Panc1 (cell line): ENCODE measurements around the gene LBH. TPM values are rescaled to one million over a fixed set of nuclear protein-coding genes. Genes with fewer than 3 reads are reported as not detected.

Source experiments
- ATAC-seq: fragments of 200-7000 bp; cut with Tn5 transposase; 2 replicates; pipeline ENCODE4 v1.9.1; 2020; ENCODE audit warnings: mild to moderate bottlenecking, moderate library complexity
- BruUV-seq: library from RNA; stranded (reverse); fragments of 400-500 nt; replicated peaks from 2 replicates; lab custom pipeline; 2021; lab: Mats Ljungman, UMichigan
- CTCF ChIA-PET: fragments of 300-600 bp; sonication (Branson Sonifier 250); formaldehyde crosslinking; loops from one replicate; lab custom pipeline; 2022; ENCODE audit warnings: antibody characterized with exemption; lab: Charles Lee
- POLR2A ChIA-PET: fragments of 300-600 bp; sonication (Branson Sonifier 250); formaldehyde crosslinking; loops from one replicate; lab custom pipeline; 2022; ENCODE audit warnings: antibody characterized with exemption; lab: Charles Lee
- DNase-seq: peaks from one replicate; pipeline ENCODE4 v3.0.0-alpha.2; 2010; ENCODE audit warnings: low read depth, low spot score
- H3K27ac ChIP-seq: 2 replicates; pipeline ENCODE4 v1.5.1; 2011; ENCODE audit warnings: mild to moderate bottlenecking, low read length, inconsistent platforms
- H3K27me3 ChIP-seq: fragments of 200-500 bp; sonication (Bioruptor generic); 2 replicates; pipeline ENCODE4 v1.6.0; 2014; ENCODE audit warnings: low read length, inconsistent platforms; ENCODE audit not compliant: control insufficient read depth, insufficient read depth
- H3K36me3 ChIP-seq: fragments of 200-500 bp; sonication (Bioruptor generic); 2 replicates; pipeline ENCODE4 v1.5.1; 2014; ENCODE audit warnings: inconsistent platforms, mild to moderate bottlenecking, low read length, moderate library complexity; ENCODE audit not compliant: control insufficient read depth, insufficient read depth
- H3K4me1 ChIP-seq: 2 replicates; pipeline ENCODE4 v1.5.1; 2011; ENCODE audit warnings: inconsistent platforms, mild to moderate bottlenecking, low read length, moderate library complexity; ENCODE audit not compliant: control insufficient read depth, insufficient read depth
- H3K4me3 ChIP-seq, 2 experiments: 2 replicates each; pipeline ENCODE4 v1.5.1; 2011 to 2012; ENCODE audit warnings: low read depth in 2 of 2, low read length in 2 of 2, mild to moderate bottlenecking in 2 of 2, inconsistent platforms in 1 of 2, moderate library complexity in 1 of 2
- H3K9me3 ChIP-seq: fragments of 200-500 bp; sonication (Bioruptor generic); 2 replicates; pipeline ENCODE4 v1.5.1; 2014; ENCODE audit warnings: low read depth, mild to moderate bottlenecking, inconsistent platforms, low read length, moderate library complexity; ENCODE audit not compliant: control insufficient read depth, insufficient read depth
- CTCF ChIP-seq: fragments of 450-650 bp; IDR thresholded peaks from 2 replicates; pipeline ENCODE4 v1.5.1; 2017; ENCODE audit warnings: mild to moderate bottlenecking
- POLR2AphosphoS5 ChIP-seq: IDR thresholded peaks from 2 replicates; pipeline ENCODE4 v1.6.1; 2012; ENCODE audit warnings: mild to moderate bottlenecking, low read depth, low read length, moderate library complexity
- REST ChIP-seq, 2 experiments: IDR thresholded peaks; 2 replicates each; pipeline ENCODE4 v1.6.1; 2011 to 2012; ENCODE audit warnings: low read depth in 2 of 2, control low read depth in 1 of 2, low read length in 1 of 2, mild to moderate bottlenecking in 1 of 2, moderate library complexity in 1 of 2; ENCODE audit not compliant: insufficient read depth in 1 of 2
- SIN3A ChIP-seq: IDR thresholded peaks from 2 replicates; pipeline ENCODE4 v1.6.1; 2012; ENCODE audit warnings: low read depth, mild to moderate bottlenecking, low read length, moderate library complexity, borderline replicate concordance; ENCODE audit not compliant: insufficient read depth
- TCF7L2 ChIP-seq: IDR thresholded peaks from 2 replicates; pipeline ENCODE4 v1.6.1; 2011; ENCODE audit warnings: mild to moderate bottlenecking, low read depth, low read length, inconsistent platforms
- in situ Hi-C: cut with HindIII; loops from 2 replicates; pipeline ENCODE4 v1.10.0; 2016; ENCODE audit warnings: low sequenced_read_pairs, low pct_unique_long_range_greater_than_20kb
- intact Hi-C: fragments of 100-400 bp; cut with micrococcal nuclease; formaldehyde crosslinking; loops from one replicate; pipeline ENCODE4 v1.10.0; 2022; ENCODE audit not compliant: unreplicated experiment
- total RNA-seq: library from RNA; stranded (reverse); gene quantifications from one replicate; pipeline ENCODE4 v1.2.1, GENCODE V29; 2021; ENCODE audit not compliant: unreplicated experiment

The LBH gene
- total RNA-seq, 1 experiment from 2014 or later = 2.2 TPM

GRCh38 chr2:30185178-30185577 is 46.2 kb upstream of the LBH start:
- ATAC-seq (no peak), DNase-seq (no peak)
- TF ChIP-seq CTCF (no peak), REST (IDR thresholded peaks at IDR 0.05; ENCODE audit: insufficient read depth in 1 of 2, low read depth in 2 of 2, low read length in 1 of 2) (no peak), TCF7L2 (no peak), POLR2AphosphoS5 (no peak)
- no peaks in the 10 kb centered on the region for H3K36me3 ChIP-seq
- no peak overlapping the region for H3K27ac ChIP-seq
- intact Hi-C loops = no loop called here
- ChIA-PET POLR2A (no interaction called here), CTCF (interaction anchor here (0.7 to 1.0 kb wide), 2 partner anchors 20 to 54 kb away, joined by 3 to 5 read pairs; no protein-coding TSS in a partner anchor)
- in situ Hi-C loops = no loop called here
- H3K9me3 ChIP-seq = no peaks in the 10 kb centered on the region
- BruUV-seq = no TSS peak
- no peak overlapping the region for H3K4me3 ChIP-seq
- no peaks in the 10 kb centered on the region for H3K4me1 ChIP-seq
- H3K27me3 ChIP-seq = peaks cover 10% of the 10 kb centered on the region

- H3K9me3 ChIP-seq = no peaks in the 10 kb centered on the region
- no peak for ATAC-seq
- H3K4me3 ChIP-seq = no peak overlapping the region
- in situ Hi-C loops = no loop called here
- intact Hi-C loops = no loop called here
- POLR2A ChIA-PET = interaction anchor here (0.6 kb wide), 1 partner anchor 211 kb away, joined by 4 read pairs; no protein-coding TSS in a partner anchor
- H3K4me1 ChIP-seq = no peaks in the 10 kb centered on the region
- no peak overlapping the region for H3K27ac ChIP-seq
- TF ChIP-seq POLR2AphosphoS5 (no peak), CTCF (no peak), REST (IDR thresholded peaks at IDR 0.05; ENCODE audit: insufficient read depth in 1 of 2, low read depth in 2 of 2, low read length in 1 of 2) (no peak), TCF7L2 (no peak), SIN3A (no peak)
- CTCF ChIA-PET = no interaction called here
- no peak for DNase-seq
- H3K27me3 ChIP-seq = peaks cover 10% of the 10 kb centered on the region
- H3K36me3 ChIP-seq = no peaks in the 10 kb centered on the region
- no TSS peak for BruUV-seq
These were observed 43.0 kb upstream of the LBH start for GRCh38 chr2:30188292-30188691.
